PC-3 (cell line): ENCODE data around the gene VANGL2. TPM values are rescaled to one million over a fixed set of nuclear protein-coding genes. Genes with fewer than 3 reads are reported as not detected.

Source experiments
- ATAC-seq: fragments of 200-7000 bp; cut with Tn5 transposase; 2 replicates; pipeline ENCODE4 v1.9.1; 2020; ENCODE audit warnings: mild to moderate bottlenecking, moderate library complexity
- BruUV-seq: library from RNA; stranded (reverse); fragments of 400-500 nt; replicated peaks from 2 replicates; lab custom pipeline; 2021; lab: Mats Ljungman, UMichigan
- CTCF ChIA-PET: fragments of 300-600 bp; sonication (Branson Sonifier 250); formaldehyde crosslinking; loops from one replicate; lab custom pipeline; 2022; ENCODE audit warnings: antibody characterized with exemption; lab: Charles Lee
- POLR2A ChIA-PET: fragments of 300-600 bp; sonication (Branson Sonifier 250); formaldehyde crosslinking; loops from one replicate; lab custom pipeline; 2022; ENCODE audit warnings: antibody characterized with exemption; ENCODE audit not compliant: unreplicated experiment; lab: Charles Lee
- DNase-seq: peaks from one replicate; pipeline ENCODE4 v3.0.0-alpha.2; 2015
- H2AFZ ChIP-seq: fragments of 300-600 bp; sonication (generic); 2 replicates; pipeline ENCODE4 v1.6.0; 2016; ENCODE audit warnings: antibody characterized with exemption, low read length
- H3F3A ChIP-seq: fragments of 300-600 bp; sonication (generic); one replicate; pipeline ENCODE4 v1.6.0; 2017; ENCODE audit warnings: antibody characterized with exemption, low read length, control low read depth, mild to moderate bottlenecking; ENCODE audit not compliant: unreplicated experiment
- H3K27ac ChIP-seq: fragments of 300-600 bp; sonication (generic); 2 replicates; pipeline ENCODE4 v1.5.1; 2016; ENCODE audit warnings: mild to moderate bottlenecking, low read length
- H3K27me3 ChIP-seq: fragments of 300-600 bp; sonication (generic); 2 replicates; pipeline ENCODE4 v1.6.1; 2016; ENCODE audit warnings: low read length, mixed read lengths
- H3K36me3 ChIP-seq: fragments of 300-600 bp; sonication (generic); 2 replicates; pipeline ENCODE4 v1.6.1; 2016; ENCODE audit warnings: low read depth, mixed run types, low read length, mixed read lengths
- H3K4me1 ChIP-seq: fragments of 300-600 bp; sonication (generic); 2 replicates; pipeline ENCODE4 v1.5.1; 2016; ENCODE audit warnings: low read length; ENCODE audit not compliant: insufficient read depth
- H3K4me2 ChIP-seq: fragments of 300-600 bp; sonication (generic); 2 replicates; pipeline ENCODE4 v1.6.0; 2016; ENCODE audit warnings: low read length
- H3K4me3 ChIP-seq: fragments of 300-600 bp; sonication (generic); 2 replicates; pipeline ENCODE4 v1.5.1; 2016; ENCODE audit warnings: mild to moderate bottlenecking, low read length, mixed read lengths
- H3K79me2 ChIP-seq: fragments of 300-600 bp; sonication (generic); 2 replicates; pipeline ENCODE4 v1.6.1; 2017; ENCODE audit warnings: low read length, mixed read lengths
- H3K9ac ChIP-seq: fragments of 300-600 bp; sonication (generic); 2 replicates; pipeline ENCODE4 v1.6.0; 2016; ENCODE audit warnings: mild to moderate bottlenecking, low read length
- H3K9me2 ChIP-seq: fragments of 300-600 bp; sonication (generic); replicated peaks from 2 replicates; pipeline ENCODE4 v1.6.1; 2016; ENCODE audit warnings: mixed run types, low read length, mixed read lengths
- H3K9me3 ChIP-seq: fragments of 300-600 bp; sonication (generic); 2 replicates; pipeline ENCODE4 v1.6.1; 2016; ENCODE audit warnings: low read length, mixed read lengths
- H4K20me1 ChIP-seq: fragments of 300-600 bp; sonication (generic); 2 replicates; pipeline ENCODE4 v1.6.1; 2016; ENCODE audit warnings: low read length, mixed read lengths
- CTCF ChIP-seq: fragments of 300-600 bp; sonication (generic); conservative IDR thresholded peaks from 2 replicates; pipeline ENCODE4 v1.5.1; 2017; ENCODE audit warnings: antibody characterized with exemption, low read depth, mild to moderate bottlenecking, low read length
- EZH2 ChIP-seq: fragments of 300-600 bp; sonication (generic); IDR thresholded peaks from one replicate; pipeline ENCODE4 v1.6.1; 2017; ENCODE audit warnings: antibody characterized with exemption, mild to moderate bottlenecking, low read length; ENCODE audit not compliant: unreplicated experiment
- EZH2phosphoT487 ChIP-seq: fragments of 300-600 bp; sonication (generic); IDR thresholded peaks from 2 replicates; pipeline ENCODE4 v1.6.1; 2018; ENCODE audit warnings: mild to moderate bottlenecking, antibody characterized with exemption, low read length, borderline replicate concordance
- intact Hi-C: fragments of 100-400 bp; cut with micrococcal nuclease; formaldehyde crosslinking; loops from 2 replicates; pipeline ENCODE4 v1.9.0; 2023
- total RNA-seq: library from RNA; depleted of rRNA; stranded (reverse); fragments of >200 nt; gene quantifications from 2 replicates; pipeline ENCODE4 v1.2.3, GENCODE V29; 2014

The VANGL2 gene
- total RNA-seq, 1 experiment from 2014 or later, result 0.44 TPM

GRCh38 chr1:160367934-160368923 is 32.1 kb upstream of the VANGL2 start:
- Histone ChIP-seq H3K36me3 (no peaks in the 10 kb centered on the region), H2AFZ (no peak overlapping the region), H3K9me3 (no peaks in the 10 kb centered on the region), H3K9me2 (no peaks in the 10 kb centered on the region), H3K27ac (no peak overlapping the region), H4K20me1 (no peaks in the 10 kb centered on the region), H3K4me3 (no peak overlapping the region), H3K27me3 (no peaks in the 10 kb centered on the region), H3K4me1 (no peaks in the 10 kb centered on the region), H3K4me2 (no peak overlapping the region), H3F3A (no peaks in the 10 kb centered on the region), H3K79me2 (no peaks in the 10 kb centered on the region), H3K9ac (no peak overlapping the region)
- BruUV-seq, result no TSS peak
- intact Hi-C loops, result no loop called here
- ATAC-seq (no peak), DNase-seq (no peak)
- TF ChIP-seq CTCF (no peak), EZH2 (no peak)
- CTCF ChIA-PET, result no interaction called here
- POLR2A ChIA-PET, result no interaction called here

GRCh38 chr1:160369087-160369486 is 31.3 kb upstream of the VANGL2 start:
- Histone ChIP-seq H2AFZ (no peak overlapping the region), H3K79me2 (no peaks in the 10 kb centered on the region), H4K20me1 (no peaks in the 10 kb centered on the region), H3K9ac (no peak overlapping the region), H3K4me3 (no peak overlapping the region), H3K27me3 (no peaks in the 10 kb centered on the region), H3F3A (no peaks in the 10 kb centered on the region), H3K4me2 (no peak overlapping the region), H3K36me3 (no peaks in the 10 kb centered on the region), H3K27ac (no peak overlapping the region), H3K9me2 (no peaks in the 10 kb centered on the region), H3K4me1 (no peaks in the 10 kb centered on the region), H3K9me3 (no peaks in the 10 kb centered on the region)
- intact Hi-C loops, result no loop called here
- TF ChIP-seq CTCF, result no peak
- no peak for TF ChIP-seq EZH2
- TF ChIP-seq EZH2phosphoT487, result no peak
- DNase-seq (no peak), ATAC-seq (no peak)
- no TSS peak for BruUV-seq
- POLR2A ChIA-PET, result no interaction called here
- CTCF ChIA-PET, result no interaction called here
